Keratinocyte (primary cell): Measurements from ENCODE around the gene MYT1. TPM values are rescaled to one million over a fixed set of nuclear protein-coding genes. Genes with fewer than 3 reads are reported as not detected.

Experiments used
- DNase-seq: peaks from one replicate; pipeline ENCODE4 v3.0.0-alpha.2; 2011; ENCODE audit warnings: low read depth, missing footprints, low spot score
- FAIRE-seq: peaks from 2 replicates; lab custom pipeline; 2011; peaks lifted over from hg19 to GRCh38; lab: Jason Lieb, UNC
- H2AFZ ChIP-seq: 2 replicates; pipeline ENCODE4 v1.6.0; 2012; ENCODE audit warnings: low read length, control low read depth, inconsistent platforms; ENCODE audit not compliant: control insufficient read depth
- H3K27ac ChIP-seq: 2 replicates; pipeline ENCODE4 v1.5.1; 2011; ENCODE audit warnings: low read length; ENCODE audit not compliant: control insufficient read depth, insufficient read depth
- H3K27me3 ChIP-seq: 3 replicates; pipeline ENCODE4 v1.6.0; 2011; ENCODE audit warnings: low read length; ENCODE audit not compliant: control insufficient read depth, insufficient read depth; ENCODE audit errors: extremely low read depth
- H3K36me3 ChIP-seq, 2 experiments: 2 replicates in 1 of 2; 3 replicates in 1 of 2; pipeline ENCODE4 v1.5.1; 2011; ENCODE audit warnings: low read length in 2 of 2, mild to moderate bottlenecking in 1 of 2; ENCODE audit not compliant: control insufficient read depth in 2 of 2, insufficient read depth in 2 of 2; ENCODE audit errors: extremely low read depth in 1 of 2
- H3K4me1 ChIP-seq: 3 replicates; pipeline ENCODE4 v1.5.1; 2011; ENCODE audit warnings: low read length; ENCODE audit not compliant: control insufficient read depth, insufficient read depth; ENCODE audit errors: extremely low read depth
- H3K4me2 ChIP-seq: 3 replicates; pipeline ENCODE4 v1.6.0; 2011; ENCODE audit warnings: low read depth, low read length; ENCODE audit not compliant: control insufficient read depth, insufficient read depth; ENCODE audit errors: extremely low read depth
- H3K4me3 ChIP-seq, 3 experiments: fragments of 200-600 bp in 1 of 3; sonication (generic) in 1 of 3; 2 replicates in 2 of 3; 3 replicates in 1 of 3; pipeline ENCODE4 v1.5.1; 2011 to 2016; ENCODE audit warnings: low read length in 3 of 3, mild to moderate bottlenecking in 3 of 3, control low read depth in 2 of 3, inconsistent platforms in 1 of 3, low read depth in 1 of 3, mixed read lengths in 1 of 3, mixed run types in 1 of 3, moderate library complexity in 1 of 3; ENCODE audit not compliant: control insufficient read depth in 2 of 3, insufficient read depth in 2 of 3; ENCODE audit errors: extremely low read depth in 1 of 3
- H3K79me2 ChIP-seq: 2 replicates; pipeline ENCODE4 v1.6.0; 2012; ENCODE audit warnings: low read length; ENCODE audit not compliant: control insufficient read depth, insufficient read depth
- H3K9ac ChIP-seq: 3 replicates; pipeline ENCODE4 v1.6.0; 2011; ENCODE audit warnings: low read length; ENCODE audit not compliant: control insufficient read depth, insufficient read depth; ENCODE audit errors: extremely low read depth
- H3K9me1 ChIP-seq: 3 replicates; pipeline ENCODE4 v1.6.0; 2011; ENCODE audit warnings: low read length; ENCODE audit not compliant: control insufficient read depth, insufficient read depth; ENCODE audit errors: extremely low read depth
- H3K9me3 ChIP-seq: 2 replicates; pipeline ENCODE4 v1.5.1; 2012; ENCODE audit warnings: low read depth, low read length; ENCODE audit not compliant: control insufficient read depth
- H4K20me1 ChIP-seq: 3 replicates; pipeline ENCODE4 v1.6.0; 2011; ENCODE audit warnings: low read length; ENCODE audit not compliant: control insufficient read depth, insufficient read depth; ENCODE audit errors: extremely low read depth
- CTCF ChIP-seq, 3 experiments: IDR thresholded peaks in 1 of 3; conservative IDR thresholded peaks in 1 of 3; optimal IDR thresholded peaks in 1 of 3; 2 replicates in 2 of 3; 3 replicates in 1 of 3; pipeline versions ENCODE3 to v1.5.1; 2011; ENCODE audit warnings: low read length in 3 of 3, mild to moderate bottlenecking in 3 of 3, moderate library complexity in 2 of 3, control low read depth in 1 of 3, inconsistent platforms in 1 of 3; ENCODE audit not compliant: insufficient read depth in 2 of 3; ENCODE audit errors: extremely low read depth in 1 of 3
- EZH2 ChIP-seq: IDR thresholded peaks from one replicate; pipeline ENCODE4 v1.6.1; 2012; ENCODE audit warnings: inconsistent platforms, mild to moderate bottlenecking, low read length, moderate library complexity
- dilution Hi-C: fragments of 300-500 bp; cut with MboI; formaldehyde crosslinking; loops from one replicate; pipeline ENCODE4 v1.7.0; 2020; ENCODE audit warnings: low sequenced_read_pairs; ENCODE audit not compliant: extremely low pct_ligation_motif_present
- polyA plus RNA-seq, 5 experiments: library from polyadenylated mRNA; depleted of rRNA in 3 of 5; stranded (reverse) in 3 of 5; stranded (forward) in 1 of 5; unstranded in 1 of 5; fragments of >200 nt; gene quantifications; 1 replicate in 1 of 5; 2 replicates in 3 of 5; 3 replicates in 1 of 5; pipeline versions ENCODE4 v1.2.1 to v1.2.3, GENCODE V29; 2011 to 2012; ENCODE audit warnings: missing spikeins in 2 of 5, low read depth in 1 of 5, low replicate concordance in 1 of 5

Gene MYT1
- polyA plus RNA-seq, 1 donor (not counting 4 experiments of a cell fraction or from before 2014, with no cell fraction given), result not detected

GRCh38 chr20:64232794-64233193 lies 68.5 kb downstream of the MYT1 start:
- no peaks in the 10 kb centered on the region for H3K79me2 ChIP-seq
- DNase-seq, result no peak
- no peaks in the 10 kb centered on the region for H4K20me1 ChIP-seq
- H3K4me1 ChIP-seq, result peaks cover 6% of the 10 kb centered on the region
- H3K27ac ChIP-seq, result no peak overlapping the region
- H3K9me1 ChIP-seq, result no peaks in the 10 kb centered on the region
- peaks cover 15% of the 10 kb centered on the region for H3K27me3 ChIP-seq
- H3K9ac ChIP-seq, result no peak overlapping the region
- dilution Hi-C loops, result no loop called here
- no peak overlapping the region for H3K4me2 ChIP-seq
- no peak for FAIRE-seq
- no peak for TF ChIP-seq EZH2
- TF ChIP-seq CTCF (optimal IDR thresholded peaks at IDR 0.05 in 1 of 3, IDR thresholded peaks at IDR 0.05 in 1 of 3, conservative IDR thresholded peaks at IDR 0.05 in 1 of 3; ENCODE audit: extremely low read depth in 1 of 3, insufficient read depth in 2 of 3, low read length in 3 of 3), result no peak
- H3K4me3 ChIP-seq, result no peak overlapping the region
- H2AFZ ChIP-seq, result no peak overlapping the region
- H3K36me3 ChIP-seq, result no peaks in the 10 kb centered on the region
- no peaks in the 10 kb centered on the region for H3K9me3 ChIP-seq

- Histone ChIP-seq H2AFZ (no peak overlapping the region), H3K4me3 (no peak overlapping the region), H3K9me1 (no peaks in the 10 kb centered on the region), H3K9ac (no peak overlapping the region), H3K4me2 (no peak overlapping the region), H3K27ac (no peak overlapping the region), H3K27me3 (peaks cover 7% of the 10 kb centered on the region), H4K20me1 (no peaks in the 10 kb centered on the region), H3K9me3 (no peaks in the 10 kb centered on the region), H3K79me2 (no peaks in the 10 kb centered on the region), H3K4me1 (peaks cover 6% of the 10 kb centered on the region), H3K36me3 (no peaks in the 10 kb centered on the region)
- dilution Hi-C loops, result no loop called here
- no peak for DNase-seq
- TF ChIP-seq EZH2 (no peak), CTCF (optimal IDR thresholded peaks at IDR 0.05 in 1 of 3, IDR thresholded peaks at IDR 0.05 in 1 of 3, conservative IDR thresholded peaks at IDR 0.05 in 1 of 3; ENCODE audit: extremely low read depth in 1 of 3, insufficient read depth in 2 of 3, low read length in 3 of 3) (no peak)
- FAIRE-seq, result no peak
These were observed 69.5 kb downstream of the MYT1 start for GRCh38 chr20:64233725-64234124.
